Fibroblast of villous mesenchyme (primary cell): Measurements from ENCODE around the gene FBP1. TPM values are rescaled to one million over a fixed set of nuclear protein-coding genes. Genes with fewer than 3 reads are reported as not detected.

Source experiments
- DNase-seq: peaks from one replicate; pipeline ENCODE4 v3.0.0-alpha.2; 2010; ENCODE audit warnings: low read depth
- H3K4me3 ChIP-seq: 2 replicates; pipeline ENCODE4 v1.5.1; 2011; ENCODE audit warnings: low read depth, mild to moderate bottlenecking, low read length
- total RNA-seq: library from RNA; depleted of rRNA; stranded (reverse); fragments of >200 nt; gene quantifications from 2 replicates; pipeline ENCODE4 v1.2.3, GENCODE V29; 2012
- TF ChIP-seq, protein P1 (sequence below): IDR thresholded peaks from 2 replicates; pipeline ENCODE4 v1.5.1; 2012; ENCODE audit warnings: low read depth, mild to moderate bottlenecking, low read length; ENCODE audit not compliant: insufficient read depth

The FBP1 gene
- total RNA-seq, 1 donor: not detected

- H3K4me3 ChIP-seq: no peak overlapping the region
- DNase-seq: no peak
- TF ChIP-seq, protein P1, sequence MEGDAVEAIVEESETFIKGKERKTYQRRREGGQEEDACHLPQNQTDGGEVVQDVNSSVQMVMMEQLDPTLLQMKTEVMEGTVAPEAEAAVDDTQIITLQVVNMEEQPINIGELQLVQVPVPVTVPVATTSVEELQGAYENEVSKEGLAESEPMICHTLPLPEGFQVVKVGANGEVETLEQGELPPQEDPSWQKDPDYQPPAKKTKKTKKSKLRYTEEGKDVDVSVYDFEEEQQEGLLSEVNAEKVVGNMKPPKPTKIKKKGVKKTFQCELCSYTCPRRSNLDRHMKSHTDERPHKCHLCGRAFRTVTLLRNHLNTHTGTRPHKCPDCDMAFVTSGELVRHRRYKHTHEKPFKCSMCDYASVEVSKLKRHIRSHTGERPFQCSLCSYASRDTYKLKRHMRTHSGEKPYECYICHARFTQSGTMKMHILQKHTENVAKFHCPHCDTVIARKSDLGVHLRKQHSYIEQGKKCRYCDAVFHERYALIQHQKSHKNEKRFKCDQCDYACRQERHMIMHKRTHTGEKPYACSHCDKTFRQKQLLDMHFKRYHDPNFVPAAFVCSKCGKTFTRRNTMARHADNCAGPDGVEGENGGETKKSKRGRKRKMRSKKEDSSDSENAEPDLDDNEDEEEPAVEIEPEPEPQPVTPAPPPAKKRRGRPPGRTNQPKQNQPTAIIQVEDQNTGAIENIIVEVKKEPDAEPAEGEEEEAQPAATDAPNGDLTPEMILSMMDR: no peak
These were observed 40.3 kb upstream of the FBP1 start for GRCh38 chr9:94679587-94679986.

- no peak overlapping the region for H3K4me3 ChIP-seq
- TF ChIP-seq, protein P1: no peak
- DNase-seq: no peak
These were observed 38.6 kb upstream of the FBP1 start for GRCh38 chr9:94677929-94678328.

- TF ChIP-seq, protein P1: no peak
- DNase-seq: no peak
- no peak overlapping the region for H3K4me3 ChIP-seq
These were observed 37.3 kb upstream of the FBP1 start for GRCh38 chr9:94676446-94677131.

GRCh38 chr9:94675008-94675881, 35.9 kb upstream of the FBP1 start:
- peak; percentile 12 for DNase-seq
- H3K4me3 ChIP-seq: no peak overlapping the region
- TF ChIP-seq, protein P1: no peak

DNA sequence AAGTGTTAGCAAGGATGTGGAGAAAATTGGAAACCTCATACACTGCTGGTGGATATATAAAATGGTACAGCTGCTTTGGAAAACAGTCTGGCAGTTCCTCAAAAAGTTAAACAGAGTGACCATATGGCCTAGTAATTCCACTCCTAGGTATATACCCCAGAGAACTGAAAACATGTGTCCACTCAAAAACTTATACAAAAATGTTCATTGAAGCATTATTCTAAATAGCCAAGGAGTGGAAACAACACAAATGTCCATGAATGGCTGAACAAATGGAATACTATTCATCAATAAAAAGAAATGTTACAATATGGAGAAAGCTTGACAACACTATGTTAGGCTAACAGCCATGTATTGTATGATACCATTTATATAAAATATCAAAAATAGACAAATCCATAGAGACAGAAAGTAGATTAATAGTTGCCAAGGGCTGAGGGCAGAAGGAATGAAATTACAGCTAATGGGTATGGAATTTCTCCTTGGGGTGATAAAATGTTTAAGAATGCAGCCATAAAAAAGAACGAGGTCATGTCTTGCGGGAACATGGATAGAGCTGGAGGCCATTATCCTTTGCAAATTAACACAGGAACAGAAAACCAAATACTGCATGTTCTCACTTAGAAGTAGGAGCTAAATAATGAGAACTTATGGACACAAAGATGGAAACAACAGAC, 33.6 kb upstream of the FBP1 start:
- TF ChIP-seq, protein P1: no peak
- peak; percentile 70 for DNase-seq

GRCh38 chr9:94668928-94669729, 29.8 kb upstream of the FBP1 start:
- TF ChIP-seq, protein P1: peak; percentile 97
- H3K4me3 ChIP-seq: peak overlapping the region; percentile 41
- peak; percentile 93 for DNase-seq

More for the DNA sequence above, 33.6 kb upstream of the FBP1 start:
- H3K4me3 ChIP-seq: no peak overlapping the region
